Prostate gland (tissue), 2 donors: ENCODE measurements around the gene SPDL1.

Experiments used
- CTCF ChIP-seq, 4 experiments: fragments of 200-600 bp in 2 of 4; fragments of 450-650 bp in 2 of 4; sonication (generic) in 2 of 4; IDR thresholded peaks; 1 replicate in 3 of 4; 2 replicates in 1 of 4; pipeline ENCODE4 v1.5.1; 2016 to 2019; ENCODE audit warnings: antibody characterized with exemption in 4 of 4, mild to moderate bottlenecking in 2 of 4, moderate library complexity in 2 of 4
- POLR2A ChIP-seq: fragments of 450-650 bp; IDR thresholded peaks from one replicate; pipeline ENCODE4 v1.6.1; 2016; ENCODE audit warnings: antibody characterized with exemption, mild to moderate bottlenecking
- POLR2AphosphoS5 ChIP-seq: sonication (generic); formaldehyde crosslinking; IDR thresholded peaks from one replicate; pipeline ENCODE4 v1.6.1; 2017; ENCODE audit warnings: antibody characterized with exemption

DNA sequence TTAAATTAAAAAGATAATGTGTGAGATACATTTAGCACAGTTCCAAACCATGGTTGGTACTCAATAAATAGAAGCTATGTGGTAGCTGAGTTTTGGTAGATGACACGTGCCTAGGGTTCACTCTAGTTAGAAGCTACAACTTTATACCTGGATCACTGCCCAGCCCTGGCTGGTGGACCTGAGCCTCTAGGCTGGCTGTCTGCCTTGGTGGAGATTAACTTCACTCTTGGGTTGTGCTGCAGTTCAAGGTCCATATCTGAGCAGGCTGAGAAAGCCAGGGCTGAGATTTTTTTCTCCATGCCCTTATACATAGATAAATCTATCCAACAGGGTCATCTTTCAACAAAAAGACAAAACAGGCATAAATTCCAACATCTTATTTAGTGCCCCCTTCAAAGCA, 44.6 kb upstream of the SPDL1 start:
- TF ChIP-seq CTCF (IDR thresholded peaks at IDR 0.05) (no peak), POLR2AphosphoS5 (no peak), POLR2A (no peak)
